Measurements from ENCODE around the gene TTLL6.

TTLL6 gene

DNA sequence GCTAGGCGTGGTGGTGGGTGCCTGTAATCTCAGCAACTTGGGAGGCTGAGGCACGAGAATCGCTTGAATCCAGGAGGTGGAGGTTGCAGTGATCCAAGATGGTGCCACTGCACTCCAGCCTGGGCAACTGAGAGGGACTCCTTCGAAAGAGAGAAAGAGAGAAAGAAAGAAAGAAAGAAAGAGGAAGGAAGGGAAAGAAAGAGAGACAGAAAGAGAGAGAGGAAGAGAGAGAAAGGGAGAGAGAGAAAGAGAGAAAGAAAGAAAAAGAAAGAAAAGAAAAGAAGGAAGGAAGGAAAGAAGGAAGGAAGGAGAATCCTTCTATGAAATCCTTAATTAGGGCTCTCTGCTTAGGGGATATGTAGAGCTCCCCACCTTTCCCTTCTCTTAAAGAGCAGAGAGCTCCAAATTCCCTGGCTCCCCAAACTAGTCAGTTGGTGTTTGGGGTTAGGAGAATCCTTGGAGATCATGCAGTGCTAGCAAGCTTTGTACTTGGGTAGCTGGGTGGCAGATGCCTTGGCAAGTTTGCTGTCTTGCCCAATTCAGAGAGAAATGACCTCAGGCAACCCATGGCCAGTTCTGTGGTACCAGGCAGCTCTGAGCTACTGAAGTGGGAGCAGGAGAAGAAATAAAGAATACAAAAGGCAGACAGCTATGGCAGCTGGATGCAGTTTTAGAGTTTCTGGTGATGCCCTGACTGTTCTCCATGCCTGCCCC lies 79.5 kb downstream of the TTLL6 start:
- no peak overlapping the region for H3K4me3 ChIP-seq (ENCODE audit: low read depth, low read length)
- TF ChIP-seq, protein P1, sequence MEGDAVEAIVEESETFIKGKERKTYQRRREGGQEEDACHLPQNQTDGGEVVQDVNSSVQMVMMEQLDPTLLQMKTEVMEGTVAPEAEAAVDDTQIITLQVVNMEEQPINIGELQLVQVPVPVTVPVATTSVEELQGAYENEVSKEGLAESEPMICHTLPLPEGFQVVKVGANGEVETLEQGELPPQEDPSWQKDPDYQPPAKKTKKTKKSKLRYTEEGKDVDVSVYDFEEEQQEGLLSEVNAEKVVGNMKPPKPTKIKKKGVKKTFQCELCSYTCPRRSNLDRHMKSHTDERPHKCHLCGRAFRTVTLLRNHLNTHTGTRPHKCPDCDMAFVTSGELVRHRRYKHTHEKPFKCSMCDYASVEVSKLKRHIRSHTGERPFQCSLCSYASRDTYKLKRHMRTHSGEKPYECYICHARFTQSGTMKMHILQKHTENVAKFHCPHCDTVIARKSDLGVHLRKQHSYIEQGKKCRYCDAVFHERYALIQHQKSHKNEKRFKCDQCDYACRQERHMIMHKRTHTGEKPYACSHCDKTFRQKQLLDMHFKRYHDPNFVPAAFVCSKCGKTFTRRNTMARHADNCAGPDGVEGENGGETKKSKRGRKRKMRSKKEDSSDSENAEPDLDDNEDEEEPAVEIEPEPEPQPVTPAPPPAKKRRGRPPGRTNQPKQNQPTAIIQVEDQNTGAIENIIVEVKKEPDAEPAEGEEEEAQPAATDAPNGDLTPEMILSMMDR (conservative IDR thresholded peaks at IDR 0.05; ENCODE audit: low read depth, low read length), result no peak
- no peak for DNase-seq (ENCODE audit: low read depth)

DNA sequence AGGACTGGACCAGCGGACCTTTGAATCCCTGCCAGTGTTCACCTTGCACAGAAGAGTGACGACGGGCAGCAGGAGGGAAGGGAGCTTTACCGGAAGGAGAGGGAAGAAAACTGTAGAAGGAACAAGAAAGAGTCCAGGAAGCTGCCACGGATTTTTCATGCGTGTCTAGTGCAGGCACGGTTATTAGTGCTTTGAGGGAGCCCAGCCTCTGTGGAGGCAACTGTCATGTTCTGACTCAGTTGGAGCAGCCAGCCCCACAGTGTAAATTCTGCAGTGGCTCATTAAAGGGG lies 82.0 kb downstream of the TTLL6 start:
- H3K4me3 ChIP-seq (ENCODE audit: low read depth, low read length), result no peak overlapping the region
- TF ChIP-seq, protein P1 (conservative IDR thresholded peaks at IDR 0.05; ENCODE audit: low read depth, low read length), result no peak
- DNase-seq (ENCODE audit: low read depth), result no peak

DNA sequence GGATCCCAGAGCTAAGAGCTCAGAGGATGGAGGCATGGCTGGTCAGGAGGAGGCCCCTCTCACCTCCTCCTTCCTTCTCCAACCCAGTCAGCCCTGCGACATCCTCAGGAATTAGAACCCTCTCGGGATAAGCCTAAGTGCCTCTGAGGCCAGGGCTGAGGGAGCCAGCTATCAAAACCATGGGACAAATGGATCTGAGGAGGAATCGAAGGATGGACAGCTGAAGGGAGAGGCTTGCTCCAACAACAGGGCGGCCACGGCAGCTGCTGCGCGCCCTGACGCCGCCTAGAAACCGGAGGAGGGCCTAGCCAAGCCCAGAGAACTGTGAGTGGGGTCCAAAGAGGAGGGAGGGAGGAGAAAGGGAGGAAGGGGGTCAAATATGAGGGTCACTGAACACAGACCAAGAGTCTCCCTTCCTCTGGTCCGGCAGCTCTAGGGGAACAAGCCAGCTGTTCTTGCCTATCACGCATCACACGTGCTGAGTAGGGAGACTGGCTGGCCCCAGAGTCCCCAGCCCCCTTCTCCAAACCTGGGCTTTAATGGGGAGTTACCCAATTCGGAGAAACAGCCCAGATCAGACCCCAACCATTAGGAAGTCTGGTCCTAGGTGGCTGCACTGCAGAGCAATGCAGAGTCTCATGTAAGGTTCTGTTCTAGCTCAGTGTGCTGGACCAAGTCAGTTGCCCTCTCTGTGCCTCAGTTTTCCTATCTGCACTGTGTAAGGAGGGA lies 82.5 kb downstream of the TTLL6 start:
- no peak for DNase-seq (ENCODE audit: low read depth)
- H3K4me3 ChIP-seq (ENCODE audit: low read depth, low read length), result no peak overlapping the region
- TF ChIP-seq, protein P1 (conservative IDR thresholded peaks at IDR 0.05; ENCODE audit: low read depth, low read length), result no peak

DNA sequence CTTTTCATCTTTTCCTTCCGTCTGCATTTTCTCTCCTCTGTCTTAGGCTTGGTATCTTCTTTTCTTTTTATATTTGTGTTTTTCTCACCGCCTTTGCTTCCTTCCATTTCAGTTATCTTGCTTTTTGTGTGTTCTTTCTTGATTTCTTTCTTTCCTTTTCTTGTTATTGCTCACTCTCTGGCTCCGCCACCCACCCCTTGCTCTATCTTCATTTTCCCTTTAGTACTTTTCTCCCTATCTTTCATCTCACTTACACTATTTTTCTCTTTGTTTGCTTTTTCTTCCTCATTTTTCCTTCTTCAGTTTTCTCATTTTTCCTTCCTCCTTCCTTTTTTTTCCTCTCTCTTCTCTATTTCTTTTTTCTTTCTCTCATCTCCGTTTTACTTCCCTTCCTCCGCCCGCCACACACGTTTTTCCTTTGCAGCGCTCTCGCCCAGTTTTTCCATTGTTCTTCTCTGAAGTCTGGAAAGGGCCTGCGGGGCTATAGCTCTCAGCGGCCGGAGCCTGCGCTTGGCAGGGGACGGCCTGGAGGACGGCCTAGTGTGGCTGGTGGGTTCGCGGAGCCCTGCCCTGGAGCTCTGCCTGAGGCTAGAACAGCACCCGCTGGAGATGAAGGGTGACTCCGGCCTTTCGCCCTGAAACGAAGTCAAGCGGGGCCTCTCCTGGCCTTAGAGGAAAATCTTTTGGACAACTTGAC lies 83.2 kb downstream of the TTLL6 start:
- no peak for DNase-seq (ENCODE audit: low read depth)
- H3K4me3 ChIP-seq (ENCODE audit: low read depth, low read length), result no peak overlapping the region
- TF ChIP-seq, protein P1 (conservative IDR thresholded peaks at IDR 0.05; ENCODE audit: low read depth, low read length), result no peak

DNA sequence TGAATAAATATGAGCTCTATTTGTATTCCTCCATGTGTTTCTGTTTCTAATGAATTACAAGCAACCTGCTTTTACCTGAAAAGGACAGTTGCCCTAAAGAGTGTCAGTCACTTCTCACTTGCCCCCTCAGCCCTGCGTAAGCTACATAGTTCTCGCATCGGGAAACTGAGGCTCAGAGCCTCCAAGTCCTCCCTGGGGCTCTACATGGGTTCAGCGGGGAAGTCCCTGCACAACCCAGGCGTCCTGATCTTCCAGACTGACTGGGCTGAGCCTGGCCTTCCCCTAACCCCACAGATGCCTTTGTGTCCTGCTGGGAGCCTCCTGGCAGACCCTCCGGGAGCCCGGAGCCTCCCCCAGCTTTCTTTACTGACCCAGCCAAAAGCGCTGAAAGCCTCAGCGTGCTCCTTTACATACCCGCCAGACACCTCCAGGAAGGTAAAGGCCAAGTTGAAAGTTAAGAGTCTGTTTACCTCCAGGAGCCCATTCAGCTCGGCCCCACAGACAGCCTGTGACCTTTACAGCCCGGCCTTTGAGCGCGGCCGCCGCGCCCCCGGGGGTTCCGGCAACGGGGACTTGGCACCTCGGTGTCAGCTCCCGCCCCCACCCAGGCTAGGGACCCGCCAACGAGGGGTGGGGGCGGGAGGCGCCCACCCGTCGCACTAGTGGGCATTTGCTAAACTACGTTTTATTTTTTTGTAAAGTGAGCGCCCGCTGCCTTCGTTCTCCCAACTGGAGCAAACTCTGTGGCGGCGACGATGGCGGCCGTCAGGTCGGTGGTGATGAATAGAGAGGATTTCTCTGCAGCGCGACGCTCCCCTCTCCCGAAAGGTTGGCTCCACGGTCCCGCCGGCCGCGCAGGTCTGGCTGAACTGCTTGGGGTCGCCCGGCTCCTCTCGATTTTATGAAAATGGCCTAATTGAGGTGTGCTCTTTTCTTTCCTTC lies 84.1 kb downstream of the TTLL6 start:
- DNase-seq (ENCODE audit: low read depth), result no peak
- H3K4me3 ChIP-seq (ENCODE audit: low read depth, low read length), result no peak overlapping the region
- TF ChIP-seq, protein P1 (conservative IDR thresholded peaks at IDR 0.05; ENCODE audit: low read depth, low read length), result no peak

DNA sequence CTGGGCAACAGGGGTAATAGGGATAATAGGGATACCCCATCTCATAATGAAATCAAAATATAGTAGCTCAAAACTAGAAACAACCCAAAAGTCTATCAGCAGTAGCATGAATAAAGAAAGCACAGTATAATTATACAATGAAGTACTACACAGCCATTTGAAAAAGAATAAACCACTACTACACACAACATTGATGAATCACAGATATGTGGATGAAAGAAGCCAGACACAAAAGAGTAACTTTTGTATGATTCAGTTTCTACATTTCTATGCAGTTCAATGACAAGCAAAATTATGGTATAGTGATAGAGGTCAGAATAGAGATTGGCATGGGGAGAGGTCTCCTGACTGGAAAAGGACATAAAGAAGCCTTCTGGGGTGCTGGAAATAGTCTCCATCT lies 85.7 kb downstream of the TTLL6 start:
- TF ChIP-seq, protein P1 (conservative IDR thresholded peaks at IDR 0.05; ENCODE audit: low read depth, low read length), result no peak
- DNase-seq (ENCODE audit: low read depth), result no peak
- H3K4me3 ChIP-seq (ENCODE audit: low read depth, low read length), result no peak overlapping the region

Data from choroid plexus epithelial cell (primary cell).